ENCODE data around the gene RPS6KC1.

The RPS6KC1 gene

DNA sequence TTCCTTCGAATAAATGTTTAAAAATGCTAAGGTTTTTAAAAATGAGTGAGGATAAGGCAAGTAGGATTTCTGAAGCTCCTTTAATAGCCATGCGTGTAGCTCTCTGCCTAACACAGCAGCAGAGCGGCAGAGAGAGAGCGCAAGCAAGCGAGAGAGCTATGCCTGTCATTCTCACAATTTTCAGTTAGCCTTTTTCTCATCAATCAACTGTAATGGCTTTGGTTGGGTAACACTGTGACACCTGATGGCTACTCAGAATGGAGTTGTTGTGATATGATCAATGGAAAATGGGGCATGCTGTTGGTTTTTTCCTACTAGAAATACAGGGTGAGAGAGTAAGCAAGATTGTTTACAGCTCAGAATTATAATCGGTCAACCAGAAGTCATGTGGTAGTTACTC, 198.4 kb downstream of the RPS6KC1 start:
- no peak for DNase-seq (ENCODE audit: low read depth)
- no peak overlapping the region for H3K4me3 ChIP-seq (ENCODE audit: low read length)
- TF ChIP-seq, protein P1, sequence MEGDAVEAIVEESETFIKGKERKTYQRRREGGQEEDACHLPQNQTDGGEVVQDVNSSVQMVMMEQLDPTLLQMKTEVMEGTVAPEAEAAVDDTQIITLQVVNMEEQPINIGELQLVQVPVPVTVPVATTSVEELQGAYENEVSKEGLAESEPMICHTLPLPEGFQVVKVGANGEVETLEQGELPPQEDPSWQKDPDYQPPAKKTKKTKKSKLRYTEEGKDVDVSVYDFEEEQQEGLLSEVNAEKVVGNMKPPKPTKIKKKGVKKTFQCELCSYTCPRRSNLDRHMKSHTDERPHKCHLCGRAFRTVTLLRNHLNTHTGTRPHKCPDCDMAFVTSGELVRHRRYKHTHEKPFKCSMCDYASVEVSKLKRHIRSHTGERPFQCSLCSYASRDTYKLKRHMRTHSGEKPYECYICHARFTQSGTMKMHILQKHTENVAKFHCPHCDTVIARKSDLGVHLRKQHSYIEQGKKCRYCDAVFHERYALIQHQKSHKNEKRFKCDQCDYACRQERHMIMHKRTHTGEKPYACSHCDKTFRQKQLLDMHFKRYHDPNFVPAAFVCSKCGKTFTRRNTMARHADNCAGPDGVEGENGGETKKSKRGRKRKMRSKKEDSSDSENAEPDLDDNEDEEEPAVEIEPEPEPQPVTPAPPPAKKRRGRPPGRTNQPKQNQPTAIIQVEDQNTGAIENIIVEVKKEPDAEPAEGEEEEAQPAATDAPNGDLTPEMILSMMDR (conservative IDR thresholded peaks at IDR 0.05; ENCODE audit: low read length) = no peak

- DNase-seq (ENCODE audit: low read depth) = no peak
- no peak overlapping the region for H3K4me3 ChIP-seq (ENCODE audit: low read length)
- TF ChIP-seq, protein P1 (conservative IDR thresholded peaks at IDR 0.05; ENCODE audit: low read length) = no peak
These were observed 199.0 kb downstream of the RPS6KC1 start for GRCh38 chr1:213250041-213250440.

DNA sequence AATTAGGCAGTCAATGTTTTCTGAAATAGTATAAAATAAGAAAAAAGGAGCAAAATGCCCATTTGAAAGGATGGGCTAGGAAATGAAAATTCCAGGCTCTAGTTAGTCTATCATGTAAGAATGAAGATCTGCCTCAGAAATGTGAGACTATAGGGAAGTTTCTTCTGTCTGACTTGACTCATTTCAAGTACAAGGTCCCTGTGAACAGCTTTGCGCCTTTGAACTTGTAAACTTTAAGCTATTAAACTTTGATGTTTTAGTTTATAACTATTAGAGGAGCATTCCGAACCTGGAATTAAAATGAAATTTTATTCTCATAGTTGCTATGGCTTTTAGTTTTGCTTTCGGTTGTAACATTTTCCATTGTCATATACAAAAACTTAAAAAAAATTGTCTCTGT, 199.4 kb downstream of the RPS6KC1 start:
- no peak overlapping the region for H3K4me3 ChIP-seq (ENCODE audit: low read length)
- TF ChIP-seq, protein P1 (conservative IDR thresholded peaks at IDR 0.05; ENCODE audit: low read length) = no peak
- DNase-seq (ENCODE audit: low read depth) = no peak

- no peak overlapping the region for H3K4me3 ChIP-seq (ENCODE audit: low read length)
- TF ChIP-seq, protein P1 (conservative IDR thresholded peaks at IDR 0.05; ENCODE audit: low read length) = no peak
- peak; percentile 58 for DNase-seq (ENCODE audit: low read depth)
These were observed 200.9 kb downstream of the RPS6KC1 start for GRCh38 chr1:213251972-213252371.

GRCh38 chr1:213256438-213257087, 205.5 kb downstream of the RPS6KC1 start:
- TF ChIP-seq, protein P1 (conservative IDR thresholded peaks at IDR 0.05; ENCODE audit: low read length) = no peak
- H3K4me3 ChIP-seq (ENCODE audit: low read length) = no peak overlapping the region
- DNase-seq (ENCODE audit: low read depth) = no peak

GRCh38 chr1:213260311-213261075, 209.5 kb downstream of the RPS6KC1 start:
- H3K4me3 ChIP-seq (ENCODE audit: low read length) = no peak overlapping the region
- DNase-seq (ENCODE audit: low read depth) = no peak
- TF ChIP-seq, protein P1 (conservative IDR thresholded peaks at IDR 0.05; ENCODE audit: low read length) = no peak

GRCh38 chr1:213264531-213264930, 213.5 kb downstream of the RPS6KC1 start:
- TF ChIP-seq, protein P1 (conservative IDR thresholded peaks at IDR 0.05; ENCODE audit: low read length) = no peak
- H3K4me3 ChIP-seq (ENCODE audit: low read length) = no peak overlapping the region
- DNase-seq (ENCODE audit: low read depth) = no peak

All from AG10803 (cell line).